HEK293 (cell line): Measurements from ENCODE around the gene USP24.

Experiments used
- ELK4 ChIP-seq: IDR thresholded peaks from 2 replicates; pipeline ENCODE4 v1.6.1; 2011; ENCODE audit warnings: mild to moderate bottlenecking, low read depth, low read length, borderline replicate concordance
- HOXA7 ChIP-seq: sonication (generic); formaldehyde crosslinking; IDR thresholded peaks from 2 replicates; pipeline ENCODE4 v1.8.1; 2022; ENCODE audit warnings: missing genetic modification reagents, borderline replicate concordance
- ZNF398 ChIP-seq: fragments of 450-650 bp; formaldehyde crosslinking; IDR thresholded peaks from 2 replicates; pipeline ENCODE4 v1.5.1; 2017; ENCODE audit warnings: missing biosample characterization, missing genetic modification characterization
- ZNF501 ChIP-seq: fragments of 450-650 bp; formaldehyde crosslinking; IDR thresholded peaks from 2 replicates; pipeline ENCODE4 v1.5.1; 2016; ENCODE audit warnings: missing biosample characterization, missing genetic modification characterization
- ZNF521 ChIP-seq: fragments of 450-650 bp; formaldehyde crosslinking; IDR thresholded peaks from 2 replicates; pipeline ENCODE4 v1.5.1; 2017; ENCODE audit warnings: missing biosample characterization, mild to moderate bottlenecking, missing genetic modification characterization
- ZNF600 ChIP-seq: fragments of 450-650 bp; formaldehyde crosslinking; IDR thresholded peaks from 2 replicates; pipeline ENCODE4 v1.5.1; 2016; ENCODE audit warnings: missing biosample characterization, missing genetic modification characterization
- ZNF830 ChIP-seq: fragments of 450-650 bp; IDR thresholded peaks from 2 replicates; pipeline ENCODE4 v1.5.0; 2018; ENCODE audit warnings: missing biosample characterization, missing genetic modification characterization, low read depth, mild to moderate bottlenecking, moderate library complexity
- TF ChIP-seq, protein P1 (sequence below): fragments of 450-650 bp; formaldehyde crosslinking; IDR thresholded peaks from 2 replicates; pipeline ENCODE4 v1.5.1; 2016; ENCODE audit warnings: missing biosample characterization, missing genetic modification characterization
- TF ChIP-seq, protein P2 (sequence below): fragments of 450-650 bp; formaldehyde crosslinking; IDR thresholded peaks from 2 replicates; pipeline ENCODE4 v1.5.1; 2016; ENCODE audit warnings: missing biosample characterization, missing genetic modification characterization, low read depth

- TF ChIP-seq, protein P1, sequence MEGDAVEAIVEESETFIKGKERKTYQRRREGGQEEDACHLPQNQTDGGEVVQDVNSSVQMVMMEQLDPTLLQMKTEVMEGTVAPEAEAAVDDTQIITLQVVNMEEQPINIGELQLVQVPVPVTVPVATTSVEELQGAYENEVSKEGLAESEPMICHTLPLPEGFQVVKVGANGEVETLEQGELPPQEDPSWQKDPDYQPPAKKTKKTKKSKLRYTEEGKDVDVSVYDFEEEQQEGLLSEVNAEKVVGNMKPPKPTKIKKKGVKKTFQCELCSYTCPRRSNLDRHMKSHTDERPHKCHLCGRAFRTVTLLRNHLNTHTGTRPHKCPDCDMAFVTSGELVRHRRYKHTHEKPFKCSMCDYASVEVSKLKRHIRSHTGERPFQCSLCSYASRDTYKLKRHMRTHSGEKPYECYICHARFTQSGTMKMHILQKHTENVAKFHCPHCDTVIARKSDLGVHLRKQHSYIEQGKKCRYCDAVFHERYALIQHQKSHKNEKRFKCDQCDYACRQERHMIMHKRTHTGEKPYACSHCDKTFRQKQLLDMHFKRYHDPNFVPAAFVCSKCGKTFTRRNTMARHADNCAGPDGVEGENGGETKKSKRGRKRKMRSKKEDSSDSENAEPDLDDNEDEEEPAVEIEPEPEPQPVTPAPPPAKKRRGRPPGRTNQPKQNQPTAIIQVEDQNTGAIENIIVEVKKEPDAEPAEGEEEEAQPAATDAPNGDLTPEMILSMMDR (tag by site-specific recombination) = no peak
- TF ChIP-seq HOXA7 (CRISPR knock-in tag) (no peak), ZNF398 (tag by site-specific recombination) (no peak), ZNF501 (no peak), ZNF830 (tag by site-specific recombination) (no peak), ELK4 (no peak), ZNF600 (tag by site-specific recombination) (no peak), ZNF521 (tag by site-specific recombination) (no peak)
- TF ChIP-seq, protein P2, sequence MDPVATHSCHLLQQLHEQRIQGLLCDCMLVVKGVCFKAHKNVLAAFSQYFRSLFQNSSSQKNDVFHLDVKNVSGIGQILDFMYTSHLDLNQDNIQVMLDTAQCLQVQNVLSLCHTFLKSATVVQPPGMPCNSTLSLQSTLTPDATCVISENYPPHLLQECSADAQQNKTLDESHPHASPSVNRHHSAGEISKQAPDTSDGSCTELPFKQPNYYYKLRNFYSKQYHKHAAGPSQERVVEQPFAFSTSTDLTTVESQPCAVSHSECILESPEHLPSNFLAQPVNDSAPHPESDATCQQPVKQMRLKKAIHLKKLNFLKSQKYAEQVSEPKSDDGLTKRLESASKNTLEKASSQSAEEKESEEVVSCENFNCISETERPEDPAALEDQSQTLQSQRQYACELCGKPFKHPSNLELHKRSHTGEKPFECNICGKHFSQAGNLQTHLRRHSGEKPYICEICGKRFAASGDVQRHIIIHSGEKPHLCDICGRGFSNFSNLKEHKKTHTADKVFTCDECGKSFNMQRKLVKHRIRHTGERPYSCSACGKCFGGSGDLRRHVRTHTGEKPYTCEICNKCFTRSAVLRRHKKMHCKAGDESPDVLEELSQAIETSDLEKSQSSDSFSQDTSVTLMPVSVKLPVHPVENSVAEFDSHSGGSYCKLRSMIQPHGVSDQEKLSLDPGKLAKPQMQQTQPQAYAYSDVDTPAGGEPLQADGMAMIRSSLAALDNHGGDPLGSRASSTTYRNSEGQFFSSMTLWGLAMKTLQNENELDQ (tag by site-specific recombination) = no peak
Observed at GRCh38 chr1:55184859-55185258, 30.3 kb downstream of the USP24 start.
